GM12878 (cell line): ENCODE data around the gene NSD2.

Source experiments
- CTCF ChIP-seq, 3 experiments: IDR thresholded peaks in 2 of 3; conservative IDR thresholded peaks in 1 of 3; 2 replicates each; pipeline ENCODE4 v1.5.1; 2011; ENCODE audit warnings: low read depth in 3 of 3, low read length in 3 of 3, mild to moderate bottlenecking in 3 of 3, control low read depth in 2 of 3, moderate library complexity in 2 of 3, inconsistent platforms in 1 of 3, mixed read lengths in 1 of 3; ENCODE audit not compliant: control insufficient read depth in 2 of 3, insufficient read depth in 1 of 3; ENCODE audit errors: extremely low read depth in 1 of 3
- CUX1 ChIP-seq: IDR thresholded peaks from 2 replicates; pipeline ENCODE4 v1.6.1; 2012; ENCODE audit warnings: improper control_type of control experiment, low read depth, low read length; ENCODE audit not compliant: insufficient replicate concordance
- EZH2 ChIP-seq: IDR thresholded peaks from 2 replicates; pipeline ENCODE4 v1.6.1; 2012; ENCODE audit warnings: low read depth, mild to moderate bottlenecking, control low read depth, inconsistent platforms, low read length, borderline replicate concordance; ENCODE audit not compliant: control insufficient read depth
- MAX ChIP-seq: IDR thresholded peaks from 2 replicates; pipeline ENCODE4 v1.6.1; 2012; ENCODE audit warnings: low read depth, low read length, improper control_type of control experiment
- RCOR1 ChIP-seq: conservative IDR thresholded peaks from 2 replicates; pipeline ENCODE4 v1.6.1; 2012; ENCODE audit warnings: low read depth, low read length, improper control_type of control experiment
- SRF ChIP-seq, 2 experiments: IDR thresholded peaks; 2 replicates each; pipeline ENCODE4 v1.6.1; 2011; ENCODE audit warnings: low read depth in 2 of 2, low read length in 2 of 2, mild to moderate bottlenecking in 1 of 2, moderate library complexity in 1 of 2

GRCh38 chr4:1904042-1904441 is 32.8 kb downstream of the NSD2 start:
- no peak for TF ChIP-seq CUX1
- no peak for TF ChIP-seq CTCF (IDR thresholded peaks at IDR 0.05 in 2 of 3, conservative IDR thresholded peaks at IDR 0.05 in 1 of 3; ENCODE audit: control insufficient read depth in 2 of 3, extremely low read depth in 1 of 3, insufficient read depth in 1 of 3, low read depth in 3 of 3, low read length in 3 of 3)
- TF ChIP-seq SRF (IDR thresholded peaks at IDR 0.05; ENCODE audit: low read depth in 2 of 2, low read length in 2 of 2), result no peak
- TF ChIP-seq EZH2, result no peak
- no peak for TF ChIP-seq MAX
- no peak for TF ChIP-seq RCOR1
